Large intestine (tissue), 3 donors: ENCODE measurements around the gene LRRC74A. TPM values are rescaled to one million over a fixed set of nuclear protein-coding genes. Genes with fewer than 3 reads are reported as not detected.

ENCODE experiments used
- DNase-seq, 2 donors: peaks; one replicate each; pipeline versions ENCODE4 v3.0.0 to v3.0.0-alpha.2; 2013
- H3K27ac ChIP-seq: one replicate; pipeline ENCODE4 v1.5.1; 2013; ENCODE audit warnings: low read length
- H3K27me3 ChIP-seq: 2 replicates; pipeline ENCODE4 v1.6.1; 2013; ENCODE audit warnings: low read length; ENCODE audit not compliant: control insufficient read depth, insufficient read depth
- H3K36me3 ChIP-seq: 2 replicates; pipeline ENCODE4 v1.6.1; 2013; ENCODE audit warnings: low read length; ENCODE audit not compliant: control insufficient read depth, insufficient read depth
- H3K4me1 ChIP-seq: one replicate; pipeline ENCODE4 v1.6.1; 2013; ENCODE audit warnings: low read length; ENCODE audit not compliant: control insufficient read depth, insufficient read depth
- H3K4me3 ChIP-seq: one replicate; pipeline ENCODE4 v1.5.1; 2013; ENCODE audit warnings: low read length
- H3K9me3 ChIP-seq: one replicate; pipeline ENCODE4 v1.6.1; 2013; ENCODE audit warnings: mild to moderate bottlenecking, low read depth, low read length, moderate library complexity; ENCODE audit not compliant: control insufficient read depth
- WGBS: methylation state at CpG from one replicate; pipeline ENCODE4 v1.1.5; 2013; ENCODE audit warnings: low lambda C conversion rate; ENCODE audit not compliant: insufficient coverage; 5-methylcytosine and 5-hydroxymethylcytosine counted together
- polyA plus RNA-seq: library from polyadenylated mRNA; unstranded; fragments of 120-200 nt; gene quantifications from one replicate; pipeline ENCODE4 v1.2.1, GENCODE V29; 2013

LRRC74A gene
- polyA plus RNA-seq, 1 donor, result not detected

DNA sequence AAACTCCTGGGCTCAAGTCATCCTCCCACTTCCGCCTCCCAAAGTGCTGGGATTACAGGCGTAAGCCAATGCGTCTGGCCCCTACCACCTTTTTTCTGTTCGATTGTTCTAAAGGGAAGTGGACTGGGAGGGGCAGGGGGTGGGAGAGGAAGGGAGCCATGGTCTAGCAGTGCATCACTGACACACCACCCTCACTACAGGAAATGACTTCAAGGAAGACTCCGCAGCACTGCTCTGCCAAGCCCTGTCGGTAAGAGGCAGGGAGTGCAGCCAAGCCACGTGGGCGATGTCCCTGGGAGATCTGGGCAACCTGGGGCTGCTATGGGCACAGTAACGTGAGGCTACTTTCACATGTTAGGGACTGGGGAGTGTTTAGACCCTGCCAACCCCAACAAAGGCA lies 18.0 kb downstream of the LRRC74A start:
- Histone ChIP-seq H3K4me1 (no peaks in the 10 kb centered on the region), H3K27ac (no peak overlapping the region), H3K9me3 (no peaks in the 10 kb centered on the region), H3K36me3 (no peaks in the 10 kb centered on the region), H3K27me3 (no peaks in the 10 kb centered on the region), H3K4me3 (no peak overlapping the region)
- no peak for DNase-seq
- WGBS, result no CpG with 5 or more reads among the region's 9 CpGs

DNA sequence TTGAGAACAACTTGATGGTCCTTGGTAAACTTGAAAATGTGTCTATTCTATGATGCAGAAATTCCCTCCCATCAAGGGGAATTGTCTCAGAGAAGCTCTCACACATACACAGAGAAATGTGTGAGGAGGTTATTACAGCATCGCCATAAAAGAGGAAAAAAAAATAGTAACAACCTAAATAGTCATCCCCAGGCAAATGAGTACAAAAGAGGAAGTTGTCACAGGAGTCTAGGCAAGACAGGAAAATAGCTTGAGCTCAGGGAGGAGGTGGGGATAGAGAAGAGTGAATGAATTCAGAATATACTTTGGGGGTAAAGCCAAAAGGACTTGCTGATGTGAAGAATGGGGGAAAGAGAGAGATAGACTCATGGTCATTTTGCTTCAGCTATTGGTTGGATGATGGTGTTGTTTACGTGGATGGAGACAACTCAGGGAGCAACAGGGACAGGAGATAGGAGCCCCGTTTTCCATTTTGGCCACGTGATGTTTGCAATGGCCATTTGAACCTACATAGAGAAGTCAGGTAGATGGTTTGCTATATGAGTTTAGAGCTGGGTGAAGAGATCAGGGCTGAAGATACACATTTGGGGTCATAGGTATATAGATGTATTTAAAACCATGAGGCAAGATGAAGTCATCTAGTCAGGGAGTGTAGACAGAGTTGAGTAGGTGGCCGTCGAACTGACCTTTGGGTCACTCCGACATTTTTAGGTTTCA lies 20.3 kb downstream of the LRRC74A start:
- H3K4me1 ChIP-seq, result no peaks in the 10 kb centered on the region
- WGBS, result 100% methylated on average over 3 of the region's 7 CpGs
- DNase-seq, result no peak
- no peak overlapping the region for H3K27ac ChIP-seq
- no peaks in the 10 kb centered on the region for H3K36me3 ChIP-seq
- no peaks in the 10 kb centered on the region for H3K9me3 ChIP-seq
- H3K27me3 ChIP-seq, result no peaks in the 10 kb centered on the region
- H3K4me3 ChIP-seq, result no peak overlapping the region

GRCh38 chr14:76848879-76849278 lies 22.7 kb downstream of the LRRC74A start:
- Histone ChIP-seq H3K4me1 (no peaks in the 10 kb centered on the region), H3K36me3 (no peaks in the 10 kb centered on the region), H3K4me3 (no peak overlapping the region), H3K27ac (no peak overlapping the region), H3K9me3 (no peaks in the 10 kb centered on the region), H3K27me3 (no peaks in the 10 kb centered on the region)
- no peak for DNase-seq
- WGBS, result no CpG with 5 or more reads among the region's 6 CpGs

GRCh38 chr14:76855066-76855465 lies 28.9 kb downstream of the LRRC74A start:
- DNase-seq, result no peak
- Histone ChIP-seq H3K27ac (no peak overlapping the region), H3K4me3 (no peak overlapping the region), H3K36me3 (no peaks in the 10 kb centered on the region), H3K27me3 (no peaks in the 10 kb centered on the region), H3K9me3 (no peaks in the 10 kb centered on the region), H3K4me1 (no peaks in the 10 kb centered on the region)
- WGBS, result no CpG with 5 or more reads among the region's 2 CpGs

- Histone ChIP-seq H3K9me3 (no peaks in the 10 kb centered on the region), H3K4me3 (no peak overlapping the region), H3K27ac (no peak overlapping the region), H3K36me3 (no peaks in the 10 kb centered on the region), H3K4me1 (no peaks in the 10 kb centered on the region), H3K27me3 (no peaks in the 10 kb centered on the region)
- WGBS, result 67% methylated on average over 1 of the region's 1 CpG
- DNase-seq, result no peak
Measured at GRCh38 chr14:76856769-76857168, 30.6 kb downstream of the LRRC74A start.

- Histone ChIP-seq H3K4me1 (no peaks in the 10 kb centered on the region), H3K9me3 (no peaks in the 10 kb centered on the region), H3K4me3 (no peak overlapping the region), H3K27ac (no peak overlapping the region), H3K27me3 (no peaks in the 10 kb centered on the region), H3K36me3 (no peaks in the 10 kb centered on the region)
- no CpG with 5 or more reads among the region's 10 CpGs for WGBS
- no peak for DNase-seq
Measured at GRCh38 chr14:76861574-76862255, 35.5 kb downstream of the LRRC74A start.

DNA sequence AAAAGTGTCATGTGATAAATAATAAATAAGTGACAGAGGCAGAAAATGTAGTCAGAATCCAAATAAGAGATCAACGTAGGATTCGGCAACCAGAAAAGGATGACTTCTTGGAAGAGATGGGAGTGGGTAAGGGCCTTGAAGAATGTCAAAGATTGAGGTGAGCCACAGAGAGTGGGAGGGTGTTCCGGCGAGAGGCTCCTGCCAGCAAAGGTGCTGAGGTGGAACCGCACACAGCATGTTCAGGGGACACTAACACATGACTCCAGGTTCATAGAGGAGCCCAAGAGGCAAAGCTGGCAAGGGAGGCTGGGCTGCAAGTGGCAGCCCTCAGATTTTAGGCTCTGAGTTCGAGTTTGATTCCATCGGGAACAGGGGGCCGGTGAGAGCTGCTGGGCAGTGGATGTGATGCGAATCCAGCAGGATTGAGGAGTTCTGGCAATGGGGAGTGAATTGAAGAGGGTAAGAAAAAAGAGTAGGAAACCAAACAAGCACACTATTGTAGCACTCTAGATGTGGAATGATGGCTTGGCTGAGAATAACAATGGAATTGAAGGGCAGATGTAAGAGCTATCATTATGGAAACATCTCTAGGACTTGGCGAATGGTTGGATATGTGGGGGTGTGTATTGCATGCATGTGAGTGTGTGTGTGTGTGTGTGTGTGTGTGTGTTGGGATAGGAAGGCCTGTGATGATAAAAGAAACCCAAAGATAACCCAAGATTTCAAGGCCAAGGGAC lies 36.5 kb downstream of the LRRC74A start:
- H3K9me3 ChIP-seq, result no peaks in the 10 kb centered on the region
- H3K27ac ChIP-seq, result no peak overlapping the region
- no peaks in the 10 kb centered on the region for H3K36me3 ChIP-seq
- H3K4me1 ChIP-seq, result no peaks in the 10 kb centered on the region
- no peaks in the 10 kb centered on the region for H3K27me3 ChIP-seq
- H3K4me3 ChIP-seq, result no peak overlapping the region
- no peak for DNase-seq
- WGBS, result 100% methylated on average over 3 of the region's 10 CpGs

- no peaks in the 10 kb centered on the region for H3K27me3 ChIP-seq
- H3K36me3 ChIP-seq, result no peaks in the 10 kb centered on the region
- no peak overlapping the region for H3K27ac ChIP-seq
- no CpG with 5 or more reads among the region's 15 CpGs for WGBS
- H3K4me1 ChIP-seq, result no peaks in the 10 kb centered on the region
- H3K9me3 ChIP-seq, result no peaks in the 10 kb centered on the region
- H3K4me3 ChIP-seq, result peak overlapping the region; percentile 4
- peak; percentile 33 to 74 for DNase-seq
Measured at GRCh38 chr14:76863724-76864407, 37.7 kb downstream of the LRRC74A start.

- DNase-seq, result no peak
- WGBS, result no CpG with 5 or more reads among the region's 9 CpGs
- no peak overlapping the region for H3K4me3 ChIP-seq
- H3K27me3 ChIP-seq, result peaks cover 2% of the 10 kb centered on the region
- no peak overlapping the region for H3K27ac ChIP-seq
- H3K36me3 ChIP-seq, result no peaks in the 10 kb centered on the region
- no peaks in the 10 kb centered on the region for H3K4me1 ChIP-seq
- no peaks in the 10 kb centered on the region for H3K9me3 ChIP-seq
Measured at GRCh38 chr14:76866456-76866855, 40.2 kb downstream of the LRRC74A start.
